Measurements from ENCODE around the gene ADAM12. TPM values are rescaled to one million over a fixed set of nuclear protein-coding genes. Genes with fewer than 3 reads are reported as not detected.

Gene ADAM12
- polyA plus RNA-seq, 1 donor from 2014 or later, result 0.09 TPM

GRCh38 chr10:126421756-126422256 lies 33.5 kb upstream of the ADAM12 start:
- H3K27ac ChIP-seq (ENCODE audit: low read length), result no peak overlapping the region
- no peak overlapping the region for H3K4me3 ChIP-seq (ENCODE audit: low read length)
- H3K36me3 ChIP-seq (ENCODE audit: insufficient read depth, low read length), result no peaks in the 10 kb centered on the region
- no peaks in the 10 kb centered on the region for H4K20me1 ChIP-seq (ENCODE audit: insufficient read depth)
- no peak overlapping the region for H3K9ac ChIP-seq (ENCODE audit: low read length)
- no peak overlapping the region for H2AFZ ChIP-seq (ENCODE audit: low read depth, low read length)
- TF ChIP-seq EZH2 (IDR thresholded peaks at IDR 0.05; ENCODE audit: borderline replicate concordance, insufficient read depth, low read length, poor library complexity, severe bottlenecking) (no peak), EP300 (conservative IDR thresholded peaks at IDR 0.05; ENCODE audit: poor library complexity, severe bottlenecking) (no peak), SMC3 (conservative IDR thresholded peaks at IDR 0.05; ENCODE audit: poor library complexity) (no peak), CTCF (IDR thresholded peaks at IDR 0.05; ENCODE audit: poor library complexity, severe bottlenecking) (no peak), POLR2AphosphoS5 (IDR thresholded peaks at IDR 0.05) (no peak), MXI1 (conservative IDR thresholded peaks at IDR 0.05; ENCODE audit: poor library complexity, severe bottlenecking) (no peak), RAD21 (conservative IDR thresholded peaks at IDR 0.05) (no peak), TAF1 (IDR thresholded peaks at IDR 0.05; ENCODE audit: low read depth) (no peak), REST (IDR thresholded peaks at IDR 0.05; ENCODE audit: borderline replicate concordance) (no peak)
- no peaks in the 10 kb centered on the region for H3K9me2 ChIP-seq (ENCODE audit: insufficient read depth, low read length)
- no peaks in the 10 kb centered on the region for H3K27me3 ChIP-seq (ENCODE audit: insufficient read depth, low read depth, low read length)
- no peak overlapping the region for H3K4me2 ChIP-seq (ENCODE audit: low read length)
- H3K79me2 ChIP-seq (replicated peaks; ENCODE audit: insufficient read depth, low read length), result no peaks in the 10 kb centered on the region
- peaks cover 3% of the 10 kb centered on the region for H3K9me3 ChIP-seq (ENCODE audit: low read length)
- no peaks in the 10 kb centered on the region for H3F3A ChIP-seq (ENCODE audit: insufficient read depth, low read length, poor library complexity, severe bottlenecking)

- TF ChIP-seq MXI1 (conservative IDR thresholded peaks at IDR 0.05; ENCODE audit: poor library complexity, severe bottlenecking), result no peak
- peak; percentile 44 for TF ChIP-seq POLR2AphosphoS5 (IDR thresholded peaks at IDR 0.05)
- no peak for TF ChIP-seq TAF1 (IDR thresholded peaks at IDR 0.05; ENCODE audit: low read depth)
- TF ChIP-seq EP300 (conservative IDR thresholded peaks at IDR 0.05; ENCODE audit: poor library complexity, severe bottlenecking), result peak; percentile 50
- Histone ChIP-seq H3F3A (ENCODE audit: insufficient read depth, low read length, poor library complexity, severe bottlenecking) (no peaks in the 10 kb centered on the region), H3K79me2 (replicated peaks; ENCODE audit: insufficient read depth, low read length) (no peaks in the 10 kb centered on the region), H3K27me3 (ENCODE audit: insufficient read depth, low read depth, low read length) (no peaks in the 10 kb centered on the region), H3K4me3 (ENCODE audit: low read length) (no peak overlapping the region), H3K4me2 (ENCODE audit: low read length) (no peak overlapping the region), H3K9me3 (ENCODE audit: low read length) (peaks cover 3% of the 10 kb centered on the region), H3K9ac (ENCODE audit: low read length) (no peak overlapping the region), H3K27ac (ENCODE audit: low read length) (no peak overlapping the region), H4K20me1 (ENCODE audit: insufficient read depth) (no peaks in the 10 kb centered on the region), H3K36me3 (ENCODE audit: insufficient read depth, low read length) (no peaks in the 10 kb centered on the region), H3K9me2 (ENCODE audit: insufficient read depth, low read length) (no peaks in the 10 kb centered on the region), H2AFZ (ENCODE audit: low read depth, low read length) (no peak overlapping the region)
These were observed 32.5 kb upstream of the ADAM12 start for GRCh38 chr10:126420567-126421300.
